Neural cell (in vitro differentiated cells): ENCODE measurements around the gene OGDH. TPM values are rescaled to one million over a fixed set of nuclear protein-coding genes. Genes with fewer than 3 reads are reported as not detected.

ENCODE experiments used
- H2AFZ ChIP-seq: fragments of 200-600, 300-800 bp; sonication (generic), shearing (Covaris generic); 2 replicates; pipeline ENCODE4 v1.6.0; 2014; ENCODE audit warnings: low read depth, mild to moderate bottlenecking, antibody characterized with exemption, low read length, moderate library complexity
- H3F3A ChIP-seq: fragments of 200-600 bp; shearing (Covaris generic); 2 replicates; pipeline ENCODE4 v1.6.1; 2016; ENCODE audit warnings: mild to moderate bottlenecking, moderate library complexity, mixed read lengths, antibody characterized with exemption, low read length; ENCODE audit not compliant: insufficient read depth, poor library complexity, severe bottlenecking
- H3K27ac ChIP-seq: fragments of 200-600, 300-800 bp; sonication (generic), shearing (Covaris generic); 2 replicates; pipeline ENCODE4 v1.5.1; 2014; ENCODE audit warnings: mild to moderate bottlenecking, low read length, moderate library complexity
- H3K27me3 ChIP-seq: fragments of 300-800, 200-600 bp; sonication (generic), shearing (Covaris generic); 2 replicates; pipeline ENCODE4 v1.6.0; 2014; ENCODE audit warnings: mild to moderate bottlenecking, low read depth, low read length, moderate library complexity; ENCODE audit not compliant: insufficient read depth
- H3K36me3 ChIP-seq: fragments of 300-800, 200-600 bp; sonication (generic), shearing (Covaris generic); 2 replicates; pipeline ENCODE4 v1.5.1; 2014; ENCODE audit warnings: mild to moderate bottlenecking, antibody characterized with exemption, low read length, moderate library complexity; ENCODE audit not compliant: insufficient read depth
- H3K4me2 ChIP-seq: fragments of 300-800, 200-600 bp; sonication (generic), shearing (Covaris generic); 2 replicates; pipeline ENCODE4 v1.6.0; 2014; ENCODE audit warnings: mild to moderate bottlenecking, low read length
- H3K4me3 ChIP-seq: fragments of 300-800, 200-600 bp; sonication (generic), shearing (Covaris generic); 2 replicates; pipeline ENCODE4 v1.5.1; 2014; ENCODE audit warnings: mild to moderate bottlenecking, low read length, moderate library complexity
- H3K79me2 ChIP-seq: fragments of 200-600 bp; shearing (Covaris generic); replicated peaks from 2 replicates; pipeline ENCODE4 v1.6.0; 2014; ENCODE audit warnings: mild to moderate bottlenecking, low read length, moderate library complexity; ENCODE audit not compliant: insufficient read depth
- H3K9ac ChIP-seq: fragments of 300-800, 200-600 bp; sonication (generic), shearing (Covaris generic); 2 replicates; pipeline ENCODE4 v1.6.1; 2016; ENCODE audit warnings: mild to moderate bottlenecking, low read length, mixed read lengths
- H3K9me2 ChIP-seq: fragments of 200-600 bp; shearing (Covaris generic); 2 replicates; pipeline ENCODE4 v1.6.1; 2016; ENCODE audit warnings: mild to moderate bottlenecking, low read length, mixed read lengths; ENCODE audit not compliant: insufficient read depth
- H3K9me3 ChIP-seq: fragments of 200-600, 300-800 bp; sonication (generic), shearing (Covaris generic); 2 replicates; pipeline ENCODE4 v1.6.1; 2016; ENCODE audit warnings: mild to moderate bottlenecking, mixed run types, low read length, moderate library complexity, mixed read lengths
- H4K20me1 ChIP-seq: fragments of 200-600 bp; shearing (Covaris generic); 2 replicates; pipeline ENCODE4 v1.6.1; 2016; ENCODE audit warnings: mild to moderate bottlenecking, mixed run types; ENCODE audit not compliant: insufficient read depth
- EP300 ChIP-seq: fragments of 450-650 bp; conservative IDR thresholded peaks from 2 replicates; pipeline ENCODE4 v1.6.1; 2014; ENCODE audit warnings: antibody characterized with exemption, mild to moderate bottlenecking, moderate library complexity; ENCODE audit not compliant: poor library complexity, severe bottlenecking
- EZH2 ChIP-seq: fragments of 200-600, 300-800 bp; shearing (Covaris generic), sonication (generic); IDR thresholded peaks from 2 replicates; pipeline ENCODE4 v1.6.1; 2014; ENCODE audit warnings: antibody characterized with exemption, low read length, borderline replicate concordance, mild to moderate bottlenecking; ENCODE audit not compliant: insufficient read depth, poor library complexity, severe bottlenecking
- MXI1 ChIP-seq: fragments of 450-650 bp; conservative IDR thresholded peaks from 2 replicates; pipeline ENCODE4 v1.6.1; 2014; ENCODE audit warnings: antibody characterized with exemption, mild to moderate bottlenecking; ENCODE audit not compliant: poor library complexity, severe bottlenecking
- POLR2AphosphoS5 ChIP-seq: IDR thresholded peaks from 2 replicates; pipeline ENCODE4 v1.6.1; 2012
- RAD21 ChIP-seq: fragments of 450-650 bp; conservative IDR thresholded peaks from 2 replicates; pipeline ENCODE4 v1.6.1; 2014; ENCODE audit warnings: antibody characterized with exemption, mild to moderate bottlenecking, moderate library complexity
- SMC3 ChIP-seq: fragments of 450-650 bp; conservative IDR thresholded peaks from 2 replicates; pipeline ENCODE4 v1.6.1; 2014; ENCODE audit warnings: antibody characterized with exemption, mild to moderate bottlenecking, moderate library complexity; ENCODE audit not compliant: poor library complexity
- TAF1 ChIP-seq: IDR thresholded peaks from 2 replicates; pipeline ENCODE4 v1.6.1; 2012; ENCODE audit warnings: low read depth
- polyA plus RNA-seq: library from polyadenylated mRNA; depleted of rRNA; stranded (reverse); fragments of >200 nt; gene quantifications from 2 replicates; pipeline ENCODE4 v1.2.3, GENCODE V29; 2014
- TF ChIP-seq, protein P1 (sequence below): IDR thresholded peaks from 2 replicates; pipeline ENCODE4 v1.6.1; 2012; ENCODE audit warnings: borderline replicate concordance
- TF ChIP-seq, protein P2 (sequence below): fragments of 450-650 bp; IDR thresholded peaks from 2 replicates; pipeline ENCODE4 v1.5.1; 2014; ENCODE audit warnings: antibody characterized with exemption, mild to moderate bottlenecking, moderate library complexity; ENCODE audit not compliant: poor library complexity, severe bottlenecking

Gene OGDH
- polyA plus RNA-seq, 1 donor from 2014 or later = 16.9 TPM

DNA sequence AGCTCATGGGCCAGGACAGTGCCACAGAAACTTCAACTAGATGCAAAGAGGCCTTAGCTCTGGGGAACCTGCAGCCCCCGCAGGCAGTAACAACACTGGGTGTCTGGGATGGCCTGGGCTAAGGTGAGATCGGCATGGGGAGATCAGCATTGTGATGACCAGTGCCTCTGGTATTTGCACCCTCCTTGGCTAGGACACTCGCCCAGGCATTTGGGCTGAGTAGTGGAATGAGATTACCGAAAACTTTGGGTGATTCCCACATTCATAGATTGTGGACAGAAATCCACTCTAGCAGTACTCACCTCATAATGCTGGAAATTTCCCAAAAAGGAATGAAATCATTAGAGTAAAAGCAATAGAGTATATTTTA is 71.7 kb downstream of the OGDH start:
- H3K27ac ChIP-seq = no peak overlapping the region
- H3K9me2 ChIP-seq = no peaks in the 10 kb centered on the region
- no peaks in the 10 kb centered on the region for H3K27me3 ChIP-seq
- TF ChIP-seq TAF1 = no peak
- no peak for TF ChIP-seq EZH2
- no peak for TF ChIP-seq POLR2AphosphoS5
- TF ChIP-seq EP300 = no peak
- TF ChIP-seq MXI1 = no peak
- TF ChIP-seq SMC3 = no peak
- TF ChIP-seq, protein P1, sequence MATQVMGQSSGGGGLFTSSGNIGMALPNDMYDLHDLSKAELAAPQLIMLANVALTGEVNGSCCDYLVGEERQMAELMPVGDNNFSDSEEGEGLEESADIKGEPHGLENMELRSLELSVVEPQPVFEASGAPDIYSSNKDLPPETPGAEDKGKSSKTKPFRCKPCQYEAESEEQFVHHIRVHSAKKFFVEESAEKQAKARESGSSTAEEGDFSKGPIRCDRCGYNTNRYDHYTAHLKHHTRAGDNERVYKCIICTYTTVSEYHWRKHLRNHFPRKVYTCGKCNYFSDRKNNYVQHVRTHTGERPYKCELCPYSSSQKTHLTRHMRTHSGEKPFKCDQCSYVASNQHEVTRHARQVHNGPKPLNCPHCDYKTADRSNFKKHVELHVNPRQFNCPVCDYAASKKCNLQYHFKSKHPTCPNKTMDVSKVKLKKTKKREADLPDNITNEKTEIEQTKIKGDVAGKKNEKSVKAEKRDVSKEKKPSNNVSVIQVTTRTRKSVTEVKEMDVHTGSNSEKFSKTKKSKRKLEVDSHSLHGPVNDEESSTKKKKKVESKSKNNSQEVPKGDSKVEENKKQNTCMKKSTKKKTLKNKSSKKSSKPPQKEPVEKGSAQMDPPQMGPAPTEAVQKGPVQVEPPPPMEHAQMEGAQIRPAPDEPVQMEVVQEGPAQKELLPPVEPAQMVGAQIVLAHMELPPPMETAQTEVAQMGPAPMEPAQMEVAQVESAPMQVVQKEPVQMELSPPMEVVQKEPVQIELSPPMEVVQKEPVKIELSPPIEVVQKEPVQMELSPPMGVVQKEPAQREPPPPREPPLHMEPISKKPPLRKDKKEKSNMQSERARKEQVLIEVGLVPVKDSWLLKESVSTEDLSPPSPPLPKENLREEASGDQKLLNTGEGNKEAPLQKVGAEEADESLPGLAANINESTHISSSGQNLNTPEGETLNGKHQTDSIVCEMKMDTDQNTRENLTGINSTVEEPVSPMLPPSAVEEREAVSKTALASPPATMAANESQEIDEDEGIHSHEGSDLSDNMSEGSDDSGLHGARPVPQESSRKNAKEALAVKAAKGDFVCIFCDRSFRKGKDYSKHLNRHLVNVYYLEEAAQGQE = no peak
- TF ChIP-seq RAD21 = no peak
- TF ChIP-seq, protein P2, sequence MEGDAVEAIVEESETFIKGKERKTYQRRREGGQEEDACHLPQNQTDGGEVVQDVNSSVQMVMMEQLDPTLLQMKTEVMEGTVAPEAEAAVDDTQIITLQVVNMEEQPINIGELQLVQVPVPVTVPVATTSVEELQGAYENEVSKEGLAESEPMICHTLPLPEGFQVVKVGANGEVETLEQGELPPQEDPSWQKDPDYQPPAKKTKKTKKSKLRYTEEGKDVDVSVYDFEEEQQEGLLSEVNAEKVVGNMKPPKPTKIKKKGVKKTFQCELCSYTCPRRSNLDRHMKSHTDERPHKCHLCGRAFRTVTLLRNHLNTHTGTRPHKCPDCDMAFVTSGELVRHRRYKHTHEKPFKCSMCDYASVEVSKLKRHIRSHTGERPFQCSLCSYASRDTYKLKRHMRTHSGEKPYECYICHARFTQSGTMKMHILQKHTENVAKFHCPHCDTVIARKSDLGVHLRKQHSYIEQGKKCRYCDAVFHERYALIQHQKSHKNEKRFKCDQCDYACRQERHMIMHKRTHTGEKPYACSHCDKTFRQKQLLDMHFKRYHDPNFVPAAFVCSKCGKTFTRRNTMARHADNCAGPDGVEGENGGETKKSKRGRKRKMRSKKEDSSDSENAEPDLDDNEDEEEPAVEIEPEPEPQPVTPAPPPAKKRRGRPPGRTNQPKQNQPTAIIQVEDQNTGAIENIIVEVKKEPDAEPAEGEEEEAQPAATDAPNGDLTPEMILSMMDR = no peak
- no peak overlapping the region for H3K9ac ChIP-seq
- no peaks in the 10 kb centered on the region for H3F3A ChIP-seq
- no peak overlapping the region for H2AFZ ChIP-seq
- no peaks in the 10 kb centered on the region for H3K36me3 ChIP-seq
- no peaks in the 10 kb centered on the region for H4K20me1 ChIP-seq
- H3K4me2 ChIP-seq = no peak overlapping the region
- no peaks in the 10 kb centered on the region for H3K79me2 ChIP-seq
- H3K9me3 ChIP-seq = no peaks in the 10 kb centered on the region
- no peak overlapping the region for H3K4me3 ChIP-seq

DNA sequence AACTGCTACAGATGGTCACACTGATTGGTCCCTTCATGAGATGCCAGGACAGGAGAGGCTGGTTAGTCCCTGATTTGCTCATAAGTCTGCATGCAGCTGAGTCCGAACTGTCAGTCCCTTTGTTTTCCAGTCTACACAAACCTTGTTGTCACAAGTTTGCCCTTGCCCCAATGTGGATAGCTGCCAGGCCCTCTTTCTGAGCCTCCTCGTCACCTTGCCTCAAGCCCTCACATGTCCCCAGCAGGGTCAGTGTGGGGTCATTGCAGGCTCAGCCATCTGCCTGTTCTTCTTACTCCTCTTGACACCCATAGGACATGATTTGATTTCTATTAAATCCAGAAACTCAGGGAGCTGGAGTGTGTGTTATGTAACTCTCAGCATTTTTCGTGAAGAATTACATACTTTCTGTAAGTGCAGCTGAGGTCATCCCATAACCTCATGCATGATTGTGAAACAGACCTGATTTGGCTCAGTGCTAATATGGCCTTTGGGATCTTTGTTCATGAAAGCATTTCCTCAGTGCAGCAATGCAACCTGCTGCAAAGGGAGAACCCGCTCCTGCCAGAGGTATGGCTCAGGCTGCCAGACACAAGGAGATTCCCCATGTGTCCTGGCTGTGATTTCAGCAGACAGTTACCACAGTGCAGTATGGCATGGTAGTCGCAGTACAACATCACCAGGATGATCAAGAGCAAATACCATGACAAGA is 72.2 kb downstream of the OGDH start:
- H3K4me3 ChIP-seq = no peak overlapping the region
- H3K27ac ChIP-seq = no peak overlapping the region
- H4K20me1 ChIP-seq = no peaks in the 10 kb centered on the region
- no peak overlapping the region for H3K4me2 ChIP-seq
- H3F3A ChIP-seq = no peaks in the 10 kb centered on the region
- H3K9me2 ChIP-seq = no peaks in the 10 kb centered on the region
- no peak for TF ChIP-seq POLR2AphosphoS5
- no peak for TF ChIP-seq MXI1
- no peak for TF ChIP-seq EP300
- TF ChIP-seq SMC3 = no peak
- TF ChIP-seq RAD21 = no peak
- TF ChIP-seq EZH2 = no peak
- TF ChIP-seq, protein P2 = no peak
- TF ChIP-seq, protein P1 = no peak
- TF ChIP-seq TAF1 = no peak
- H3K9me3 ChIP-seq = no peaks in the 10 kb centered on the region
- H3K9ac ChIP-seq = no peak overlapping the region
- H3K27me3 ChIP-seq = no peaks in the 10 kb centered on the region
- no peak overlapping the region for H2AFZ ChIP-seq
- no peaks in the 10 kb centered on the region for H3K79me2 ChIP-seq
- H3K36me3 ChIP-seq = no peaks in the 10 kb centered on the region
